K562 (cell line): Measurements from ENCODE around the gene FTSJ1. TPM values are rescaled to one million over a fixed set of nuclear protein-coding genes. Genes with fewer than 3 reads are reported as not detected.

Experiments used
- ATAC-seq: fragments of 200-7000 bp; cut with Tn5 transposase; 3 replicates; pipeline ENCODE4 v1.9.1; 2020; ENCODE audit warnings: moderate library complexity
- BruUV-seq: library from RNA; stranded (reverse); fragments of 400-500 nt; replicated peaks from 2 replicates; lab custom pipeline; 2021; lab: Mats Ljungman, UMichigan
- CTCF ChIA-PET: fragments of 300-600 bp; formaldehyde crosslinking; extraction: SDS; loops from one replicate; lab custom pipeline; 2021; ENCODE audit warnings: low intra/inter-chr PET ratio; lab: Yijun Ruan, JAX
- POLR2A ChIA-PET: fragments of 300-600, 350-650 bp; sonication (Branson Sonifier 250); formaldehyde crosslinking; extraction: SDS; loops from one replicate; lab custom pipeline; 2021; ENCODE audit warnings: antibody characterized with exemption, inconsistent platforms; lab: Yijun Ruan, JAX
- DNase-seq, 4 experiments: peaks; one replicate each; pipeline versions ENCODE4 v3.0.0 to v3.0.0-alpha.2; 2011 to 2018; ENCODE audit warnings: low spot score in 3 of 4, mixed read lengths in 3 of 4; ENCODE audit errors: extremely low read depth in 1 of 4
- FAIRE-seq: peaks from 2 replicates; lab custom pipeline; 2011; peaks lifted over from hg19 to GRCh38; lab: Jason Lieb, UNC
- H2AFZ ChIP-seq: 2 replicates; pipeline ENCODE4 v1.6.0; 2011; ENCODE audit warnings: low read depth, low read length, control low read depth, inconsistent platforms
- H3K27ac ChIP-seq: fragments of 200-600 bp; 3 replicates; pipeline ENCODE4 v1.8.0; 2011; ENCODE audit warnings: low read depth, mild to moderate bottlenecking, control low read depth, inconsistent platforms, low read length, moderate library complexity, mixed read lengths; ENCODE audit errors: extremely low read depth
- H3K27me3 ChIP-seq, 2 experiments: fragments of 300-600 bp in 1 of 2; 2 replicates in 1 of 2; 3 replicates in 1 of 2; pipeline versions ENCODE4 v1.6.0 to v1.8.0; 2011; ENCODE audit warnings: inconsistent platforms in 2 of 2, low read length in 2 of 2, mild to moderate bottlenecking in 1 of 2, mixed read lengths in 1 of 2, moderate library complexity in 1 of 2; ENCODE audit not compliant: control insufficient read depth in 2 of 2, insufficient read depth in 2 of 2
- H3K36me3 ChIP-seq: fragments of 300-600 bp; 3 replicates; pipeline ENCODE4 v1.8.0; 2011; ENCODE audit warnings: mild to moderate bottlenecking, low read length, inconsistent platforms; ENCODE audit not compliant: control insufficient read depth, insufficient read depth
- H3K4me1 ChIP-seq, 2 experiments: fragments of 200-600 bp in 1 of 2; replicated peaks in 1 of 2; 2 replicates in 1 of 2; 3 replicates in 1 of 2; pipeline versions ENCODE4 v1.5.1 to v1.8.0; 2011; ENCODE audit warnings: inconsistent platforms in 2 of 2, low read length in 2 of 2, mild to moderate bottlenecking in 1 of 2, mixed read lengths in 1 of 2, moderate library complexity in 1 of 2; ENCODE audit not compliant: control insufficient read depth in 2 of 2, insufficient read depth in 2 of 2
- H3K4me2 ChIP-seq: 2 replicates; pipeline ENCODE4 v1.6.1; 2011; ENCODE audit warnings: low read length, control low read depth, inconsistent platforms, mixed read lengths; ENCODE audit not compliant: insufficient read depth
- H3K4me3 ChIP-seq: fragments of 200-600 bp; sonication (generic), shearing (Covaris generic); 2 replicates; pipeline ENCODE4 v1.5.1; 2016; ENCODE audit warnings: control low read depth, inconsistent platforms
- H3K79me2 ChIP-seq: fragments of 200-600 bp; 3 replicates; pipeline ENCODE4 v1.8.0; 2011; ENCODE audit warnings: low read length, inconsistent platforms; ENCODE audit not compliant: control insufficient read depth, insufficient read depth
- H3K9ac ChIP-seq, 2 experiments: 2 replicates each; pipeline versions ENCODE4 v1.6.0 to v1.6.1; 2011; ENCODE audit warnings: low read depth in 2 of 2, low read length in 2 of 2, control low read depth in 1 of 2, inconsistent platforms in 1 of 2, mild to moderate bottlenecking in 1 of 2, mixed read lengths in 1 of 2; ENCODE audit not compliant: insufficient read depth in 1 of 2
- H3K9me1 ChIP-seq: one replicate; pipeline ENCODE4 v1.6.0; 2011; ENCODE audit warnings: inconsistent platforms, mild to moderate bottlenecking, low read length, moderate library complexity; ENCODE audit not compliant: control insufficient read depth, insufficient read depth
- H3K9me3 ChIP-seq: replicated peaks from 2 replicates; pipeline ENCODE4 v1.5.1; 2011; ENCODE audit warnings: low read depth, low read length, inconsistent platforms; ENCODE audit not compliant: control insufficient read depth, insufficient read depth
- H4K20me1 ChIP-seq: replicated peaks from 2 replicates; pipeline ENCODE4 v1.6.1; 2011; ENCODE audit warnings: low read length, inconsistent platforms, mixed read lengths; ENCODE audit not compliant: control insufficient read depth, insufficient read depth
- CREB3 ChIP-seq: fragments of 450-650 bp; conservative IDR thresholded peaks from 2 replicates; pipeline ENCODE4 v1.6.1; 2016; ENCODE audit warnings: missing genetic modification characterization, low read depth, mild to moderate bottlenecking, missing compliant biosample characterization, moderate library complexity
- ERF ChIP-seq: fragments of 450-650 bp; formaldehyde crosslinking; IDR thresholded peaks from 2 replicates; pipeline ENCODE4 v1.4.0; 2020; ENCODE audit warnings: mild to moderate bottlenecking, mixed read lengths
- ETS1 ChIP-seq: conservative IDR thresholded peaks from 2 replicates; pipeline ENCODE4 v1.6.1; 2011; ENCODE audit warnings: low read depth, mild to moderate bottlenecking, low read length; ENCODE audit not compliant: control insufficient read depth
- FUS ChIP-seq: fragments of 200-400 bp; formaldehyde crosslinking; optimal IDR thresholded peaks from 2 replicates; pipeline ENCODE3; 2017; ENCODE audit warnings: low read depth, low read length
- GABPA ChIP-seq: fragments of 200-800 bp; sonication (Bioruptor generic); conservative IDR thresholded peaks from 2 replicates; pipeline ENCODE4 v1.6.1; 2016; ENCODE audit warnings: low read depth, missing genetic modification characterization, missing compliant biosample characterization
- KDM4B ChIP-seq, 2 experiments: fragments of 450-650 bp in 1 of 2; sonication (generic) in 1 of 2; IDR thresholded peaks; 2 replicates each; pipeline ENCODE4 v1.6.1; 2016 to 2017; ENCODE audit warnings: borderline replicate concordance in 2 of 2, antibody characterized with exemption in 1 of 2, low read depth in 1 of 2, mild to moderate bottlenecking in 1 of 2
- KLF16 ChIP-seq: IDR thresholded peaks from 2 replicates; pipeline ENCODE4 v1.6.1; 2016; ENCODE audit warnings: antibody characterized with exemption
- MLLT1 ChIP-seq, 2 experiments: fragments of 450-650 bp; IDR thresholded peaks; 2 replicates each; pipeline ENCODE4 v1.6.1; 2016
- NCOA2 ChIP-seq, 2 experiments: fragments of 450-650 bp; IDR thresholded peaks; 2 replicates each; pipeline ENCODE4 v1.6.1; 2018; ENCODE audit warnings: mild to moderate bottlenecking in 2 of 2, moderate library complexity in 1 of 2; ENCODE audit not compliant: partially characterized antibody in 2 of 2
- NR1H2 ChIP-seq: sonication (generic); formaldehyde crosslinking; IDR thresholded peaks from 2 replicates; pipeline ENCODE4 v1.4.0; 2020; ENCODE audit warnings: mild to moderate bottlenecking, missing genetic modification reagents
- NR2C1 ChIP-seq, 2 experiments: fragments of 450-650 bp; IDR thresholded peaks; 2 replicates each; pipeline ENCODE4 v1.6.1; 2017; ENCODE audit warnings: mild to moderate bottlenecking in 2 of 2, antibody characterized with exemption in 1 of 2, inconsistent platforms in 1 of 2, missing compliant biosample characterization in 1 of 2, missing genetic modification characterization in 1 of 2
- NR2F6 ChIP-seq: fragments of 450-650 bp; formaldehyde crosslinking; IDR thresholded peaks from 2 replicates; pipeline ENCODE4 v1.4.0; 2020; ENCODE audit warnings: mild to moderate bottlenecking
- PHTF2 ChIP-seq: fragments of 250-450 bp; sonication (Bioruptor Pico); IDR thresholded peaks from 2 replicates; pipeline ENCODE4 v1.5.0; 2021; ENCODE audit warnings: mild to moderate bottlenecking
- USF1 ChIP-seq: sonication (generic); formaldehyde crosslinking; IDR thresholded peaks from 2 replicates; pipeline ENCODE4 v1.9.0; 2022; ENCODE audit warnings: mild to moderate bottlenecking, missing genetic modification reagents
- ZSCAN29 ChIP-seq: fragments of 450-650 bp; IDR thresholded peaks from 2 replicates; pipeline ENCODE4 v1.6.1; 2017
- WGBS: fragments of 100-300 bp; shearing (Covaris generic); methylation state at CpG from one replicate; pipeline ENCODE4 v1.1.6; 2016; ENCODE audit warnings: low coverage, mixed read lengths; ENCODE audit not compliant: insufficient coverage; ENCODE audit errors: missing lambda C conversion rate; 5-methylcytosine and 5-hydroxymethylcytosine counted together
- in situ Hi-C: fragments of 300-500 bp; cut with MboI; formaldehyde crosslinking; loops from 4 replicates; pipeline ENCODE4 v1.15.0; 2018; ENCODE audit warnings: inconsistent platforms, mixed read lengths
- intact Hi-C: fragments of 100-400 bp; cut with micrococcal nuclease; formaldehyde crosslinking; loops from 2 replicates; pipeline ENCODE4 v1.14.2; 2022
- polyA plus RNA-seq, 8 experiments: library from polyadenylated mRNA; depleted of rRNA in 4 of 8; stranded (reverse) in 5 of 8; unstranded in 3 of 8; fragments of >200 nt; fragmentation: Nextera tagmentation in 2 of 8; fragmentation: Illumina TruSeq in 1 of 8; extraction: Ambion mirVana in 2 of 8; extraction: Trizol in 1 of 8; gene quantifications; 2 replicates each; pipeline versions ENCODE4 v1.2.1 to v1.2.3, GENCODE V29; 2011 to 2014; ENCODE audit warnings: inconsistent platforms in 1 of 8, missing spikeins in 1 of 8
- total RNA-seq, 7 experiments: library from RNA; depleted of rRNA in 6 of 7; stranded (reverse); fragments of >200 nt in 6 of 7; fragmentation: Illumina TruSeq in 2 of 7; extraction: Trizol in 2 of 7; gene quantifications; 2 replicates each; pipeline versions ENCODE4 v1.2.1 to v1.2.3, GENCODE V29; 2011 to 2021; ENCODE audit warnings: low replicate concordance in 1 of 7

Gene FTSJ1
- total and polyA plus RNA-seq, 9 of the 15 experiments (the other 6 are each of a cell fraction or from before 2014, with no cell fraction given): 12.2 to 95.6 (median 71.6) TPM

GRCh38 chrX:48470110-48470832, 5.7 kb upstream of the FTSJ1 start, which contains the start of gene SLC38A5 (continued):
- TF ChIP-seq ETS1: no peak
- no peak for TF ChIP-seq ZSCAN29
- no peak for TF ChIP-seq KDM4B (IDR thresholded peaks at IDR 0.05; ENCODE audit: borderline replicate concordance in 2 of 2, low read depth in 1 of 2)
- TF ChIP-seq PHTF2 (CRISPR knock-in tag): no peak
- TF ChIP-seq, all 486 proteins: peak for 17

- Histone ChIP-seq H4K20me1 (no peaks in the 10 kb centered on the region), H3K9ac (peak overlapping the region; percentile 11 to 96; a peak in 3 of 4 replicates), H3K36me3 (peaks cover 14% of the 10 kb centered on the region; the same call in 2 of the 3 replicates), H3K27ac (peak overlapping the region; percentile 91), H3K9me1 (no peaks in the 10 kb centered on the region), H3K4me2 (peak overlapping the region; percentile 94), H3K9me3 (no peaks in the 10 kb centered on the region), H3K4me1 (peaks cover 26 to 55% of the 10 kb centered on the region in 2 experiments; a peak in 4 of 5 replicates), H3K79me2 (peaks cover 52% of the 10 kb centered on the region), H3K4me3 (no peak overlapping the region), H2AFZ (peak overlapping the region; percentile 86), H3K27me3 (no peaks in the 10 kb centered on the region)
- FAIRE-seq (peak; percentile 56), DNase-seq (peak in 2 of 4 experiments; percentile 20 to 44), ATAC-seq (no peak)
- ChIA-PET POLR2A (interaction anchor here (0.6 to 1.2 kb wide), 3 partner anchors 51 to 104 kb away, joined by 3 to 5 read pairs (median 4); no protein-coding TSS in a partner anchor), CTCF (no interaction called here)
- BruUV-seq: no TSS peak
- intact Hi-C loops (no loop called here), in situ Hi-C loops (no loop called here)
- WGBS: 26% methylated on average over 8 of the region's 9 CpGs
- TF ChIP-seq ERF (CRISPR knock-in tag) (no peak), NR2C1 (IDR thresholded peaks at IDR 0.05) (no peak), NR2C1 (tag; IDR thresholded peaks at IDR 0.05) (peak; percentile 41; the same call in 1 of the 2 replicates), KLF16 (no peak), GABPA (tag) (no peak), MLLT1 (IDR thresholded peaks at IDR 0.05) (0 out of 4 replicates have a peak, but pooled peaks of 1 of the 2 experiments have one; percentile 18), NR2F6 (no peak), FUS (no peak), NR1H2 (CRISPR knock-in tag) (no peak), NCOA2 (IDR thresholded peaks at IDR 0.05; ENCODE audit: partially characterized antibody in 2 of 2) (no peak), USF1 (CRISPR knock-in tag) (peak; percentile 56; the same call in 1 of the 2 replicates), CREB3 (tag) (no peak)
Observed at GRCh38 chrX:48470833-48471118, 5.2 kb upstream of the FTSJ1 start.
